Right lobe of liver (tissue), 6 donors: ENCODE results near the gene VANGL1. TPM values are rescaled to one million over a fixed set of nuclear protein-coding genes. Genes with fewer than 3 reads are reported as not detected.
A peak's percentile ranks its signal among the peaks of the same experiment; 100 is the strongest.

Experiments
- ATAC-seq, 4 donors: fragments of 200-7000 bp; cut with Tn5 transposase; one replicate each; pipeline ENCODE4 v1.9.1; 2020; ENCODE audit warnings: mild to moderate bottlenecking in 4 of 4, moderate library complexity in 4 of 4
- DNase-seq, 3 donors: peaks; one replicate each; pipeline ENCODE4 v3.0.0-alpha.2; 2020
- H3K27ac ChIP-seq, 3 donors: fragments of 200-600 bp; one replicate each; pipeline ENCODE4 v1.8.0; 2022
- H3K27me3 ChIP-seq, 2 donors: fragments of 200-600 bp; one replicate each; pipeline ENCODE4 v1.8.0; 2022
- H3K36me3 ChIP-seq, 4 donors: fragments of 200-600 bp; sonication (generic) in 1 of 4; one replicate each; pipeline versions ENCODE4 v1.5.1 to v1.8.0; 2017 to 2022; ENCODE audit warnings: control low read depth in 1 of 4
- H3K4me1 ChIP-seq, 4 donors: fragments of 200-600 bp; sonication (generic) in 1 of 4; one replicate each; pipeline versions ENCODE4 v1.5.1 to v1.8.0; 2017 to 2022; ENCODE audit warnings: control low read depth in 1 of 4
- H3K4me3 ChIP-seq, 3 donors: fragments of 200-600 bp; one replicate each; pipeline ENCODE4 v1.8.0; 2022
- H3K9me3 ChIP-seq, 4 donors: fragments of 200-600 bp; sonication (generic) in 1 of 4; one replicate each; pipeline versions ENCODE4 v1.5.1 to v1.8.0; 2017 to 2022; ENCODE audit warnings: control low read depth in 1 of 4
- CTCF ChIP-seq, 4 donors: fragments of 200-600 bp in 3 of 4; fragments of 450-650 bp in 1 of 4; IDR thresholded peaks; one replicate each; pipeline versions ENCODE4 v1.5.1 to v1.8.0; 2016 to 2022; ENCODE audit warnings: antibody characterized with exemption in 4 of 4, mild to moderate bottlenecking in 2 of 4
- POLR2A ChIP-seq: fragments of 450-650 bp; IDR thresholded peaks from one replicate; pipeline ENCODE4 v1.6.1; 2017; ENCODE audit warnings: antibody characterized with exemption, mild to moderate bottlenecking
- WGBS: methylation state at CpG from one replicate; pipeline ENCODE4 v1.1.6; 2018; ENCODE audit warnings: low coverage, low lambda C conversion rate; ENCODE audit not compliant: insufficient coverage; ENCODE audit errors: missing lambda C conversion rate; 5-methylcytosine and 5-hydroxymethylcytosine counted together
- intact Hi-C, 2 donors: fragments of 100-400 bp; cut with DNase I; formaldehyde crosslinking; loops; one replicate each; pipeline versions ENCODE4 v1.11.2 to v1.14.1; 2022
- total RNA-seq, 6 experiments: library from RNA; depleted of rRNA in 2 of 6; stranded (reverse); fragments of >200 nt in 2 of 6; fragmentation: NEBNext Ultra II Directional in 3 of 6; extraction: Animal tissue kit (Norgen Biotek cat#: 25700) in 3 of 6; gene quantifications; one replicate each; pipeline versions ENCODE4 v1.1.0 to v1.2.4, GENCODE V29; 2016 to 2023
- donor health status: DM: no; HTN: yes; CAD: no.
- donor health status: DM: no; HTN: no; CAD: no.
- donor health status: DM: no; HTN: no; CAD: no.
- donor health status: DM: no; HTN: yes; CAD: no.
- donor health status: DM: no; HTN: yes; CAD: no.

The VANGL1 gene
- total RNA-seq, 6 experiments from 2014 or later, result 3.3 to 5.1 (median 4.4) TPM

DNA sequence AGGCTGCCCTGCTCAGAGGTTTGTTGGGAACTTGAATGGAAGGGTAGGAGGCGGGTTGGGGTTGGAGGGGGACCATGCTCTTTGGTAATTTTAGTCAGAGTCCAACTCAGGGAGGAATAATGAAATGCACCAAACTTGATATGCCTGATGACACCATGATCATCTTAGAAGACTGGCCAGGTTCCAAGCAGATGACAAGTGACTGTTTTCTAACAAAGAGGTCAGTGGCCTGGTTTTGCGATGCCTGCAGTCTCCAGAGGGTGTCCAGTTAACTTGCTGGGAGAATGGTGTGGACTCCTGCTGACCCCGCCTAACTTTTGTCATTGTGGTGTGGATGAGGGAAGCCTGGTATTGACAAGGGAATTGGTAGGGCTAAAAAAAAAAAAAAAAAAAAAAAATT lies 12.4 kb downstream of the VANGL1 start:
- Histone ChIP-seq H3K36me3 (peaks cover 0 to 1% (median 0%) of the 10 kb centered on the region in 4 donors), H3K9me3 (no peaks in the 10 kb centered on the region), H3K4me1 (peaks cover 0 to 2% (median 0%) of the 10 kb centered on the region in 4 donors), H3K27ac (no peak overlapping the region), H3K27me3 (no peaks in the 10 kb centered on the region), H3K4me3 (no peak overlapping the region)
- TF ChIP-seq CTCF (IDR thresholded peaks at IDR 0.05), result no peak
- TF ChIP-seq POLR2A, result no peak
- peak in 1 of 4 donors; percentile 12 for ATAC-seq
- 90% methylated on average over 3 of the region's 3 CpGs for WGBS
- DNase-seq, result no peak
- intact Hi-C loops, result no loop called here

- no peaks in the 10 kb centered on the region for H3K27me3 ChIP-seq
- H3K4me1 ChIP-seq, result peaks cover 0 to 2% (median 0%) of the 10 kb centered on the region in 4 donors
- H3K27ac ChIP-seq, result no peak overlapping the region
- no peak overlapping the region for H3K4me3 ChIP-seq
- no peak for TF ChIP-seq CTCF (IDR thresholded peaks at IDR 0.05)
- no peak for TF ChIP-seq POLR2A
- intact Hi-C loops, result no loop called here
- DNase-seq (peak in 1 of 3 donors; percentile 44), ATAC-seq (peak; percentile 67 to 75 (median 72))
- H3K9me3 ChIP-seq, result no peaks in the 10 kb centered on the region
- H3K36me3 ChIP-seq, result peaks cover 0 to 1% (median 0%) of the 10 kb centered on the region in 4 donors
- 53% methylated on average over 10 of the region's 14 CpGs for WGBS
Measured at GRCh38 chr1:115654663-115655305, 13.0 kb downstream of the VANGL1 start.

DNA sequence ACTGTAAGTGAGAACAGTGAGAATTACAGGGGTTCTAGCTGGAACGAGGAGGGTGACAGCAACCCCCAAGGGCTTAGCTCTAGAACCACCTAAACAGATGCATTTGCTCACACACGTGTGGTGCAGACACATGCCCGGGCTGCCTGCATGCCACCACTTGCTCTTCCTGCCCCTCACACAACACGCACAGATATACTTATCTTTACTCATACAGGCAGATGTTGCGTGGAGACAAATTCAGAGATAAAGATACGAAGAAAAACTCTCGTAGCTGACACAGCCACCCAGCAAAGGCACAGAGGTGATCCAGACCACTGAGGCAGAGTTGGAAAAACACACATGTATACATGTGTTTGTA lies 13.5 kb downstream of the VANGL1 start:
- Histone ChIP-seq H3K36me3 (peaks cover 0 to 3% (median under 1%) of the 10 kb centered on the region in 4 donors), H3K9me3 (no peaks in the 10 kb centered on the region), H3K27ac (no peak overlapping the region), H3K4me1 (peaks cover 0 to 2% (median 0%) of the 10 kb centered on the region in 4 donors), H3K27me3 (no peaks in the 10 kb centered on the region), H3K4me3 (no peak overlapping the region)
- DNase-seq (no peak), ATAC-seq (peak in 1 of 4 donors; percentile 38)
- no peak for TF ChIP-seq CTCF (IDR thresholded peaks at IDR 0.05)
- no peak for TF ChIP-seq POLR2A
- intact Hi-C loops, result no loop called here
- 45% methylated on average over 7 of the region's 7 CpGs for WGBS

DNA sequence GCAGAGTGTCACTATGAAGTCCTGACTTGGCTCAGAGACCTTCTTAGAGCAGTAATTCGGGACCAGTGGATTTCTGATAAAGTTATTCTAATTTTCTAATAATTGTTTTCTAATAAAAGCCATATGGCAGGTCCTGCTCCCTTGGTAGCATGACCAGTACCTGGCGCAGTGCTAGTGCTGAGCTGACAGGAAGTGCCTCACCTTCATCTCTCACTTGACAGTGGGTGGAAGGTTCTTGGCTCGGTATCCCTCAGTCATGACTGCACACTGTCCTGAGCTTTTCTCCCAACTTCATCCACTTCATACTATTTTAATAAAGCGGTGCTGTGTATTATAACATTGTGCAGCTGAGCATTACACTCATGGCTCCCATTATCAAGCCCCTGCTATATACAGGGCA lies 14.1 kb downstream of the VANGL1 start:
- TF ChIP-seq CTCF (IDR thresholded peaks at IDR 0.05), result no peak
- TF ChIP-seq POLR2A, result no peak
- Histone ChIP-seq H3K9me3 (no peaks in the 10 kb centered on the region), H3K4me1 (peaks cover 0 to 2% (median 0%) of the 10 kb centered on the region in 4 donors), H3K27me3 (no peaks in the 10 kb centered on the region), H3K36me3 (peaks cover 0 to 9% (median under 1%) of the 10 kb centered on the region in 4 donors), H3K27ac (no peak overlapping the region), H3K4me3 (no peak overlapping the region)
- 80% methylated on average over 2 of the region's 4 CpGs for WGBS
- DNase-seq (no peak), ATAC-seq (no peak)
- intact Hi-C loops, result no loop called here
